Choroid plexus epithelial cell (primary cell): Measurements from ENCODE around the gene ZNF175.

ENCODE experiments used
- DNase-seq: peaks from one replicate; pipeline ENCODE4 v3.0.0-alpha.2; 2010; ENCODE audit warnings: low read depth
- H3K4me3 ChIP-seq: 2 replicates; pipeline ENCODE4 v1.5.1; 2011; ENCODE audit warnings: low read depth, mild to moderate bottlenecking, control low read depth, low read length, moderate library complexity
- TF ChIP-seq, protein P1 (sequence below): conservative IDR thresholded peaks from 2 replicates; pipeline ENCODE4 v1.5.1; 2011; ENCODE audit warnings: low read depth, mild to moderate bottlenecking, control low read depth, inconsistent platforms, low read length, moderate library complexity

Gene ZNF175

DNA sequence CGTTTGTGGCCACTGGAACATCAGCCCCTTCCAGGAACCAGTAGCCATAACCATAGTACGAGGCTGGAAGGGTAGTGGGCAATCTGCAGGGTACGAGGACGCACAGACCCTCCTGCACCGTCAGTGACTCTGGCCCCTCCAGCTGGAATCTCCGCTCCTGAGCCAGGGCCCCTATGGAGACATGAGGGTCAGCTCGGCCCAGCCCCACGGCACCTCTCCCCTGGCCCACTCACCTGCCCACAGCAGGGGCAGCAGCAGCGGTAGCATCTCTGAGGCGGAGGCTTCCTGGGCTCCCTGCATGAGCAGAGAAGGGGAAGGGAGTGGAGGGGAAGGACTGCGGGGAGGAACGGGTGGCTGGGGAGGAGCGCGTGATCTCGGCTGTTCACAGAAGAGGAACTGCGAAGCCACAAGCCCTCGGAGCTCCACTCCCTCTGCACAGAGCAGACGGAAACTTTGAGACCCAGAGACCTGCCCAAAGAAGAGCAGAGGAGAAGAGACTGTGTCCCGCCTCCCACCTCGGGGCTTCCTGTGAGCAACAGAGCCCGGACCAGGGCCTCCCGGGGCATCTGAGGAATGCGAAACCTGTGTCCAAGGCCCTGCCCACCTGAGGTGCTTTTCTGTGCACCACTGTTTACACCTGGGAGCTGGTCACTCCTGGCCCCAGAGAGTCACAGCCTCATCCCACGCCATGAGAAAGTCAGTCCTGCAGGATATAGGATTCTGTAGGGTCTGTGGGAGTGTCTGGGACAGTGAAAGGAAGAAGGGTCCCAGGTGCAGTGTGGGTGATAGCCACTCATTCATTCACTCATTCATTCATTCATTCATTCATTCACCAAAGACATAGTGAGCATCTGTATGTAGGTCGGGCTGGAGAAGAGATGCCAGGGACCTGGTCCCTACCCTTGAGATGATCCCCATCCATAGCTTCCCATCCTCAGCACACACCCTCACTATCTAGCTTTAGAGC lies 39.5 kb upstream of the ZNF175 start, which contains the start of gene SIGLEC6:
Gene SIGLEC6 (minus strand): TSS at position 322 of the 967 bp plus-strand sequence. CDS start 22 bp downstream, at position 300.
- no peak within 1 kb of the TSS for H3K4me3 ChIP-seq
- TF ChIP-seq, protein P1, sequence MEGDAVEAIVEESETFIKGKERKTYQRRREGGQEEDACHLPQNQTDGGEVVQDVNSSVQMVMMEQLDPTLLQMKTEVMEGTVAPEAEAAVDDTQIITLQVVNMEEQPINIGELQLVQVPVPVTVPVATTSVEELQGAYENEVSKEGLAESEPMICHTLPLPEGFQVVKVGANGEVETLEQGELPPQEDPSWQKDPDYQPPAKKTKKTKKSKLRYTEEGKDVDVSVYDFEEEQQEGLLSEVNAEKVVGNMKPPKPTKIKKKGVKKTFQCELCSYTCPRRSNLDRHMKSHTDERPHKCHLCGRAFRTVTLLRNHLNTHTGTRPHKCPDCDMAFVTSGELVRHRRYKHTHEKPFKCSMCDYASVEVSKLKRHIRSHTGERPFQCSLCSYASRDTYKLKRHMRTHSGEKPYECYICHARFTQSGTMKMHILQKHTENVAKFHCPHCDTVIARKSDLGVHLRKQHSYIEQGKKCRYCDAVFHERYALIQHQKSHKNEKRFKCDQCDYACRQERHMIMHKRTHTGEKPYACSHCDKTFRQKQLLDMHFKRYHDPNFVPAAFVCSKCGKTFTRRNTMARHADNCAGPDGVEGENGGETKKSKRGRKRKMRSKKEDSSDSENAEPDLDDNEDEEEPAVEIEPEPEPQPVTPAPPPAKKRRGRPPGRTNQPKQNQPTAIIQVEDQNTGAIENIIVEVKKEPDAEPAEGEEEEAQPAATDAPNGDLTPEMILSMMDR, result no peak
- DNase-seq, result no peak

DNA sequence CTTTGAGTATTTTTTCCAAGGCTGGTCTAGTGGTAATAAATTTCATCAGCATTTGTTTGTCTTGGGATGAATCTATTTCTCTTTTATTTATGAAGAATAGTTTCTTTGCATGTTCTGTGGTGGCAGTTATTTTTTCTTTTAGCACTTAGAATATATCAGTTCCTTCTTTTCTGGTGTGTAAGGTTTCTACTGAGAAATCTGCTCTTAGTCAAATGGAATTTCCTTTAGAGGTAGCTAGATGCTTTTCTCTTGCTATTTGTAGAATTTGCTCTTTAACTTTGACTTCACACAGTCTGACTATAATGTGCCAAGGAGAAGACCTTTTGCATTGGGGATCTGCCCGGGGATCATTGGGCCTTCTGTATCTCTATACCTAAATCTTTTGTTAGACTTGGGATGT lies 35.5 kb upstream of the ZNF175 start:
- DNase-seq, result no peak
- TF ChIP-seq, protein P1, result no peak
- H3K4me3 ChIP-seq, result no peak overlapping the region

DNA sequence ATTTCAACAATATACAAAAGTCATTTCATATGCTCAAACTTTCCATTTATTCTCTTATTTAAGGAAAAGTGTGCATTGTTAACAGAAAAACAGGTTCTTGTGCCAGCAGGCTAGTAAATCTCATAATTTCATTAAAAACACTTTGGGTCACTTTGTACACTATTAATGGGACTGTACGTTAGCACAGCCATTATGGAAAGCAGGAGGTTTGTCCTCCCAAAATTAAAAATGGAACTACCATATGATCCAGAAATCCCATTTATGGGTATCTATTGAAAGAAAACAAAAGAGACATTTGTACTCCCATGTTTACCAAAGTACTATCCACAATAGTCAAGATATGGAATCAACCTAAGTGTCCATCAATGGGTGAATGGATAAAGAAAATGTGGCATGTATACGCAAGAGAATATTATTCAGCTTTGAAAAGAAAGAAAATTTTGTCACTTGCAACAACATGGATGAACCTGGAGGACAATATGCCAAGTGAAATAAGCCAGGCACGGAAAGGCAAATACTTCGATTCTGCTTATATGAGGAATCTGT lies 31.2 kb upstream of the ZNF175 start:
- TF ChIP-seq, protein P1, result no peak
- DNase-seq, result no peak
- H3K4me3 ChIP-seq, result no peak overlapping the region

DNA sequence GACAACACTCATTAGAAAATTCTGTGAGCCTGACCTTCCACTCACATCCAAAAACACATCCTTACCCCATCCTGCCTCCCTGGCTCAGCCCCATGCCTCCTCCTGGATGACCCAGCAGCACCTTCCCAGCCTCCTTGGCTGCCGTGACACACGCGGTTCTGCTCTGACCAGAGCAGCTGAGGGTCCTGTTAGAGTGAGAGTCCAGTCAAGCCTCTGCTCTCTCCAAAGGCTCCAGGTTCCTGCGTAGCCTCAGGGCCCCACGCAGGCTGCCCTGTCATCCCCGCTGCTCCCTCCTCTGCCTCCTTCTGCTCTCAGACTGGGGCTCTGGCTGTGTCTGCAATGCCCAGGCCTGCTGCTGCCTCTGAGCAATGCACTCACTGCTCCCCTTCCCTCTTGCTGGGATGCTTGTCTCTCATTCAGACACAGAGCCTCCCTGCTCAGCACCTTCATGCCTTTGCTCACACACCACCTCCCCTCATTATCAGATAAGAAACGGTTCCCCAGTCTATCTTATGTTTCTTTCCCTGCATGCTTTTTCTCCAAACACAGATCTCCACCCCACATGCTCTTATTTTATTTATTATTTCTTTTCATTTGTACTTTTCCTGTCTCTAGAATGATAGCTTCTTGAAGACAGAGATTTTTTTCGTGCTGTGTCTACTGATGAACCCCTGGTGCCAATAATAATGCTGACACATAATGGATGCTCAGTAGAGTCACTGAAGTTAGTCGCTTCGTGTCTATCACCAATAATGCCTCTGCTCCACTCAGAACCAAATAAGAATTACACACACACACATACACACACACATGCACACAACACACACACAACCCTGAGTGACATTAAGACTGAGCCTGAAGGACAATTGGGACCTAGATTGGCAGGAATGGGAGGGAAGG lies 29.4 kb upstream of the ZNF175 start:
- H3K4me3 ChIP-seq, result no peak overlapping the region
- TF ChIP-seq, protein P1, result no peak
- DNase-seq, result no peak

DNA sequence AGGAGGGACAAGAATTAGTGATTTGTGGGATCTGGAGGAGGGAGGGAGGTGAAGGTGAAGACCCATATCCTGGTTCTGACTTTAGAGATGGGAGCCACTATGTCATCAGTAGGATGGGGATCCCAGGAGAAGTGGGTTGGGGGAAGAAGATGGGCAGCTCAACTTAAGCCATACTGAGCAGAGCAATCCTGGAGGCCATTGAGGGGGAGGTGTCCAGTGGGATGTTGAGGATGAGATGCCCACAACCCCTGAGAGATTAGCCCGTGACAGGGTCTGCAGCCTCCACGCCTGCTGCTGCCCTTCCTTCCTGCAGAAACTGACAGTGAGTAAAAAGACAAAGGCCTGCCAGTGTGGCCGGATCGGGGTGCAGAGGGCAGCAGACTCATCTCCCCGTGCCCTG lies 28.4 kb upstream of the ZNF175 start:
- TF ChIP-seq, protein P1, result no peak
- H3K4me3 ChIP-seq, result no peak overlapping the region
- DNase-seq, result no peak

DNA sequence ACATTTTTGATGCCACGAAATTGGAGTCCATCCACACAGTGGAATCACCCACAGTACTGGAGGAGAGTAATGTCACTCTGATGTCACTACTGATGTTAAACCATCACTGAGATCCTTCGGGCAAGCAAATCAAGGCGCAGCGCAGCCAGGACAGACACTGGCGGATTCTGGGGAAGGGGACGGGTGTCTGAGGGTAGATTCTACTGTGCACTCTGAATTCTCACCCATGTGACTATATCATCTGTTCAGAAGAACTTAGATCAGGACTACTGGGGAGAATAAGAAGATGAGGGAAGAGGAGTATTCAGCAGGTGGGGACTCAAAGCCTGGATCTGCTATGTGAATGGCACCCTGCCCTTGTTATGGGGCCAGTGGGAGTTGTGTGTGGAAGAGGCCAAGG lies 27.0 kb upstream of the ZNF175 start:
- TF ChIP-seq, protein P1, result no peak
- H3K4me3 ChIP-seq, result no peak overlapping the region
- no peak for DNase-seq
